ENCODE data around the gene ANKRD13B.

ANKRD13B gene

DNA sequence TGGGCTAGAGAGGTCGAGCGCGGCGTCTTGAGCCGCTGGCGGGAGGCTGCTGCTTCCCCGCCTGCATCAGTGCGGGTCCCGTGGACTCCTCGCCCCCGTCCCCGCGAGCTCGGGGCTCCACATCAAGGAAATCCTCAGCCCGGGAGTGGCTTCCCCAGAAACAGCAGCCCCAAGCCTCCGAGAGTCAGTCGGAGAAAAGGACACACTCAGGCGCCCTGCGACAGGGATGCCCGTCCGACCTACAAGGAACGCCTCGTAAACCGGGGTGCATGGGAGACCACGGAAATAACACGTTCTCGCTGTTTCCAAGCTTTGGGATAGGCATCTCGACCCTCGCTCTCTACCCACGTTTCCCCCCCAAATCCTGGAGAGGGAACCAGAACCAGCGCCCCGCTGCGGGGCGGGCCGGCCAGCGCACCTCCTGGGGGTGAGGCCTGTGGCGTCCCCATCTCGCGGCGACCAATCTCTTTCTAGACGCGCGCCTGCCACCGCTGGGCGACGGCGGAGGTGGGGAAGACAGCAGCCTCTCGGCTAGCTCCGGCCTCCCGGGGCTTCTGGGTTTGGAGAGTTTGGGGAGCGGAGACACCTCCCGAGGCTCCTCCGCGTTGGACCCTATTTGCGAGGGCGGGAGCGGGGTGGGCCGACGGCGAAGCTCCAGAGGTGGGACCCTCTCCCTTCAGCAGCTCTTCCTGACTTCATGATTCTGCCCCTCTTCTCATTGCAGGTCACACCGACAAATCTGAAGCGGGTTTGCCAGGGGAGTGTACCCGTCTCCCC is 25.2 kb upstream of the ANKRD13B start:
- POLR2A ChIA-PET (ENCODE audit: low non-redundant PET), result interaction anchor here (1.0 kb wide), 1 partner anchor 176 kb away, joined by 4 read pairs; no protein-coding TSS in a partner anchor
- CTCF ChIA-PET, result interaction anchor here (0.5 to 1.5 kb wide), 5 partner anchors 12 to 551 kb away, joined by 3 to 7 read pairs (median 4); partner anchors contain the start of gene ANKRD13B
- TF ChIP-seq, protein P1, sequence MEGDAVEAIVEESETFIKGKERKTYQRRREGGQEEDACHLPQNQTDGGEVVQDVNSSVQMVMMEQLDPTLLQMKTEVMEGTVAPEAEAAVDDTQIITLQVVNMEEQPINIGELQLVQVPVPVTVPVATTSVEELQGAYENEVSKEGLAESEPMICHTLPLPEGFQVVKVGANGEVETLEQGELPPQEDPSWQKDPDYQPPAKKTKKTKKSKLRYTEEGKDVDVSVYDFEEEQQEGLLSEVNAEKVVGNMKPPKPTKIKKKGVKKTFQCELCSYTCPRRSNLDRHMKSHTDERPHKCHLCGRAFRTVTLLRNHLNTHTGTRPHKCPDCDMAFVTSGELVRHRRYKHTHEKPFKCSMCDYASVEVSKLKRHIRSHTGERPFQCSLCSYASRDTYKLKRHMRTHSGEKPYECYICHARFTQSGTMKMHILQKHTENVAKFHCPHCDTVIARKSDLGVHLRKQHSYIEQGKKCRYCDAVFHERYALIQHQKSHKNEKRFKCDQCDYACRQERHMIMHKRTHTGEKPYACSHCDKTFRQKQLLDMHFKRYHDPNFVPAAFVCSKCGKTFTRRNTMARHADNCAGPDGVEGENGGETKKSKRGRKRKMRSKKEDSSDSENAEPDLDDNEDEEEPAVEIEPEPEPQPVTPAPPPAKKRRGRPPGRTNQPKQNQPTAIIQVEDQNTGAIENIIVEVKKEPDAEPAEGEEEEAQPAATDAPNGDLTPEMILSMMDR (conservative IDR thresholded peaks at IDR 0.05; ENCODE audit: low read depth), result peak; percentile 62
- peak overlapping the region; percentile 98 for H3K27ac ChIP-seq
- peak; percentile 51 for DNase-seq (ENCODE audit: low spot score)

- H3K27ac ChIP-seq, result peak within 1 kb of the TSS; percentile 98
- DNase-seq (ENCODE audit: low spot score), result peak; percentile 80
- CTCF ChIA-PET, result interaction anchor here (0.5 to 1.5 kb wide), 5 partner anchors 12 to 551 kb away, joined by 3 to 5 read pairs (median 3); no protein-coding TSS in a partner anchor
- POLR2A ChIA-PET (ENCODE audit: low non-redundant PET), result interaction anchor here (0.5 kb wide), 1 partner anchor 13 kb away, joined by 6 read pairs; no protein-coding TSS in a partner anchor
- TF ChIP-seq, protein P1 (conservative IDR thresholded peaks at IDR 0.05; ENCODE audit: low read depth), result no peak
Measured at GRCh38 chr17:29568331-29569244, 24.3 kb upstream of the ANKRD13B start, which contains the start of gene TP53I13. Gene TP53I13, plus strand, starts transcription at chr17:29568701. Its CDS starts 58 bp downstream, at chr17:29568759.

DNA sequence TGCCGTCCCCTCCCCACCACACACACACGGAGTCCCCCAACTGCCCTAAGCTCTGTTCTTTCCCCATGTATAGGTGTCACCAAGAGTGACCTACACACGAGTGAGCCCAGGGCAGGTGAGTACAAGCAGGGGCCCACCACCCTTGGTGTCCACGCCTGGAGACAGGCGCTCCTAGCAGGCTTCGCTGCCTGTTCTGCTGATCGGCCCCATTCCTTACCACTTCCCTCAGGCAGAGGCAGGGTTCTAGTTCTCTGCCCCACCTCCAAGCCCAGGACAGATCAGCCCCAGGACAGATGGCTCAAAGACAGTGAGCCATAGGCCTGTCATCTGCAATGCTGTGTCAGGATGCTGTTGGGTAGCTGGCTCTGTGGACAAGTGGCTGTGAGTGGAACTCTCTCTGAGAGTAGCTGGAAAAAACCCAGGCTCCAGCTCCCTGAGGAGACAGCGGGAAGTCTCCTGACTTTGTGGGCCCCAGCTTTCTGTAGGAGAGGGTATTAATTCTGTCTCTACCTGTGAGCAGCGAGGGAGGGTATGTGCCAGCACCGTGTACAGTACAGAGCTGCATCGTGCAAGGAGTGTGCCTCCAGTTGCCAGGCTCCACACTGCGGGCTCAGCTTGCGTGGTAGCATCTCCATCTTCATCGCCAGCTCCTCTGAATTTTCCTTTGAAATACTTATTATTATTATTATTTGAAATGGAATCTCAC is 23.5 kb upstream of the ANKRD13B start:
- H3K27ac ChIP-seq, result peak overlapping the region; percentile 98
- TF ChIP-seq, protein P1 (conservative IDR thresholded peaks at IDR 0.05; ENCODE audit: low read depth), result no peak
- DNase-seq (ENCODE audit: low spot score), result peak; percentile 19
- ChIA-PET POLR2A (ENCODE audit: low non-redundant PET) (interaction anchor here (0.5 kb wide), 1 partner anchor 13 kb away, joined by 6 read pairs; no protein-coding TSS in a partner anchor), CTCF (interaction anchor here (1.0 to 1.7 kb wide), 2 partner anchors 22 to 39 kb away, joined by 3 to 4 read pairs; no protein-coding TSS in a partner anchor)

DNA sequence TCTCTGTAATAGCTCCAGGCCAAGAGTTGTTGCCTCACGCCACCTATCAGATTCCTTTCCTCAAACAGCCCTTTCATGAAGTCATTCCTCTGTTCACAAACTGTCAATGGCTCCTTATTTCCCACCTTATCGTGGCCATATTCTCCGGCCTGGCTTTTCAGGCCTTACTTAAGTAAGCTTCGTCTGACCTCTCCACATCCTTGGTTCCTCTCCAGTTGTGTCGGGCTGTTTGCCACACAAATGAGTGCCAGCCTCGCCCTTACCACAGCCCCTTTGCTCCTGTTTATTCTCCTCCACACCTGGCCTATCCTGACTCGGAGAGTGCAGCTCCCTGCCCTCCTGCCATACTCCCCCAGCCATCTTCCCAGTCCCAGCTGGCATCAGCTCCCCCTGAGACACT is 22.4 kb upstream of the ANKRD13B start:
- peak overlapping the region; percentile 23; the same call in 1 of the 2 replicates for H3K27ac ChIP-seq
- TF ChIP-seq, protein P1 (conservative IDR thresholded peaks at IDR 0.05; ENCODE audit: low read depth), result no peak
- CTCF ChIA-PET, result interaction anchor here (0.6 to 1.7 kb wide), 2 partner anchors 10 to 21 kb away, joined by 3 to 4 read pairs; no protein-coding TSS in a partner anchor
- POLR2A ChIA-PET (ENCODE audit: low non-redundant PET), result no interaction called here
- DNase-seq (ENCODE audit: low spot score), result no peak

DNA sequence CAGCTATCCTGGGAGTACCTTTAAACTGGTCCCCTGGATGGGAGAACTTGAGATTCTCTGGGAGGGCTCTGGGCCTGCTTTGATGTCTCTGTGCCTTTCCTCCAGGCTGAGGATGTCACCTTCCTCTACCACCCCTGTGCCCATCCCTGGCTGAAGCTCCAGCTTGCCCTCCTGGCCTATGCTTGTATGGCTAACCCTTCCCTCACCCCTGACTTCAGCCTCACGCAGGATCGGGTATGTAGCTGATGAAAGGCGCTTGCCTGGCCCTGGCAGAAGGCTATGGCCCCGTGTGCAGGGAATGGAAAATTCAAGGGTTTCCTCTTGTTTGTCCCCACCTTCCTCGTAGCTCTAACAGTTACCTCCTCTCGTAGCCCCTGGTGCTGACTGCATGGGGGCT is 21.4 kb upstream of the ANKRD13B start:
- ChIA-PET CTCF (interaction anchor here (0.7 to 1.7 kb wide), 5 partner anchors 20 to 142 kb away, joined by 3 to 6 read pairs (median 4); no protein-coding TSS in a partner anchor), POLR2A (ENCODE audit: low non-redundant PET) (no interaction called here)
- TF ChIP-seq, protein P1 (conservative IDR thresholded peaks at IDR 0.05; ENCODE audit: low read depth), result no peak
- H3K27ac ChIP-seq, result peak overlapping the region; percentile 99
- no peak for DNase-seq (ENCODE audit: low spot score)
